ENCODE measurements around the gene SPECC1.

GRCh38 chr17:19973156-19973555 is 36.0 kb upstream of the SPECC1 start:
- no peak for TF ChIP-seq POLR2A (IDR thresholded peaks at IDR 0.05)
- TF ChIP-seq, protein P1, sequence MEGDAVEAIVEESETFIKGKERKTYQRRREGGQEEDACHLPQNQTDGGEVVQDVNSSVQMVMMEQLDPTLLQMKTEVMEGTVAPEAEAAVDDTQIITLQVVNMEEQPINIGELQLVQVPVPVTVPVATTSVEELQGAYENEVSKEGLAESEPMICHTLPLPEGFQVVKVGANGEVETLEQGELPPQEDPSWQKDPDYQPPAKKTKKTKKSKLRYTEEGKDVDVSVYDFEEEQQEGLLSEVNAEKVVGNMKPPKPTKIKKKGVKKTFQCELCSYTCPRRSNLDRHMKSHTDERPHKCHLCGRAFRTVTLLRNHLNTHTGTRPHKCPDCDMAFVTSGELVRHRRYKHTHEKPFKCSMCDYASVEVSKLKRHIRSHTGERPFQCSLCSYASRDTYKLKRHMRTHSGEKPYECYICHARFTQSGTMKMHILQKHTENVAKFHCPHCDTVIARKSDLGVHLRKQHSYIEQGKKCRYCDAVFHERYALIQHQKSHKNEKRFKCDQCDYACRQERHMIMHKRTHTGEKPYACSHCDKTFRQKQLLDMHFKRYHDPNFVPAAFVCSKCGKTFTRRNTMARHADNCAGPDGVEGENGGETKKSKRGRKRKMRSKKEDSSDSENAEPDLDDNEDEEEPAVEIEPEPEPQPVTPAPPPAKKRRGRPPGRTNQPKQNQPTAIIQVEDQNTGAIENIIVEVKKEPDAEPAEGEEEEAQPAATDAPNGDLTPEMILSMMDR (IDR thresholded peaks at IDR 0.05): no peak
